Measurements from ENCODE around the gene FLRT2.

Gene FLRT2

DNA sequence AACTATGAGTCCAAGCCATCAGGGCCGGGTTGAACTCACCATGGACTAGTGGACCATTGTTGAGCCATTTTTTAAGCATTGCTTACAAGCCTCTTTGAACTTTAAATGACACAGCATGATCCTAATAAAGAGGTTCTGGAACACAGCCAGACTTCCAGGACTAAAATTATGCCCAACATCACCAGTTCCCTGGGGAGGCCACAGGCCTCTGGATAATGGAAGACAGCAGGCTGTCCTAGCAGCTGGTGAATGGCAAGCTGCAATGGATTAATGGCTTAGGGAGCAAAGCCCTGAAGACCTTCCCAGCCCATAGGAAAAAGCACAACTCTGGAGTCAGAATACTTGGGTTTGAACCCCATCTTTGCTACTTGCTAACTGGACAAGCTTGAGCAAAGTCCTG, 71.3 kb downstream of the FLRT2 start:
- no peak for DNase-seq

DNA sequence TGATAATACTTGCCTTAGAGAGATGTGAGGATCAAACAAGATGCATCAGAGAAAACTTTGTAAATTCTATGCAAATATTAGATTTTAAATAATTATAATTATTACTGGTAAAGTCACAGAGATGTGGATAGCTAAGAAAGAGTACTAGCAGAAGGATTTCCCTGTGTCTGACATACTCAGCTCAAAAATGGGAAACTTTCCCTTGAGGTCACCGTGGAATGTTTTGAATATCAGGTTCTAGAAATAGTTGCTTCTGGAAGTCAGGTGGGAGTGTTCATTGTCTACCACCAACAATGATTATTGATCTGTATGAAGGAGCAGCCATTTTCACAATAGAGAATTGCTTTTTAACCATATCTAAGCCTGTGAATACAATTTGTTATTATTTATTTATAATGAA, 71.7 kb downstream of the FLRT2 start:
- no peak for DNase-seq

DNA sequence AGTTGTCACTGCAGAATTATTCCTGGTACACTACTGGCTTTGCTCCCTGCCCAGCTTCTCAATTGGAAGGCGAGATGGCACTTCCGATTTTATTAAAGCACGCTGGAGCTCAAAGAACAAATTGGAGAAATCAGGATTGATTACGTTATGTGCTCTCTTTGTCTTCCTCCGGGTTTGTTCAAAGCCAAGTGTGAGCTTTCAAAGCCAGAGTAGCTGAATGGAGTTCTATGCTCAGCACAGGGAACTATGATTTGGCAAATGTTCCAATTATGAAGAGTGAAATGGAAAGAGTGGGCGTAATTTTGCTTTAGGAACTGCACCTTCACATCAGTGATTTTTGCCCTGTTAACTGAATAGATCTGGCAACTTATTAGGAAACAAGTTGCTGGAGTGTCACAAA, 72.4 kb downstream of the FLRT2 start:
- no peak for DNase-seq

GRCh38 chr14:85604021-85604420, 74.1 kb downstream of the FLRT2 start:
- DNase-seq: no peak

DNA sequence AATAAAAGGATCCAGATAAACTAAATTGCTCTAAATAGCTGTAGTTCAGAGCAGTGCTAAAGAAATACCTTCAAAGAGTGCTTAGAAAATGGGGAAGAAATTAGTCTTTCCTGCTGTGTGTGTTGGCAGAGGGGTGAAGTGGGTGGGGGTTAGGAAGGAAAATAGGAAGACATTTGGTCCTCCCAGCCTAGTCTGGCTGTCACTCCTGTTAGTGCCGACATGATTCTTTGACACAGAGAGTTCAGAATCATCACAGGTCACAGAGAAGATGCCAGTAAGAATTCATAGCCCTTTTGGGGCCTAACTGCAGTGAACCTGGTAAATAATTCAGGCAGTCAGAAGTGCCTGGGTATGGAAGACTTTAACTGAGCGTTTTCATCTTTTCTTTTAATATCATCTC, 74.8 kb downstream of the FLRT2 start:
- no peak for DNase-seq

DNA sequence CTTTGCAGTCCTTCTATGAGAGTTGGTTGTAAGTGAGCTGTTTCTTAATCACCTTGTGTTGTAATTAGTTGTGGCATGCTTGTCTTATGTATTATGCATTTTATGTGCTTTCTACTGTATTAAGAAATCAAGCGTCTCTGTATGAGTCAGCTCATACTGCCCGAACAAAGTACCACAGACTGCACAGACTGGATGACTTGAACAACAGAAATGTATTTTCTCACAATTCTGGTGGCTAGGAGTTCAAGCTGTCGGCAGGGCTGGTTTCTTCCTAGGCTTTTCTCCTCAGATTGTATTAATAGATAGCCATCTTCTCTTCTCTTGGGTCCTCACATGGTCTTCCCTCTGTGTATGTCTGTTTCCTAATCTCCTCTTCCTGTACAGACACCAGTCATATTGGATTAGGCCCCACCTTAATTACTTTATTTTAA, 77.7 kb downstream of the FLRT2 start:
- no peak for DNase-seq

- DNase-seq: no peak
Observed at GRCh38 chr14:85613496-85613895, 83.6 kb downstream of the FLRT2 start.

DNA sequence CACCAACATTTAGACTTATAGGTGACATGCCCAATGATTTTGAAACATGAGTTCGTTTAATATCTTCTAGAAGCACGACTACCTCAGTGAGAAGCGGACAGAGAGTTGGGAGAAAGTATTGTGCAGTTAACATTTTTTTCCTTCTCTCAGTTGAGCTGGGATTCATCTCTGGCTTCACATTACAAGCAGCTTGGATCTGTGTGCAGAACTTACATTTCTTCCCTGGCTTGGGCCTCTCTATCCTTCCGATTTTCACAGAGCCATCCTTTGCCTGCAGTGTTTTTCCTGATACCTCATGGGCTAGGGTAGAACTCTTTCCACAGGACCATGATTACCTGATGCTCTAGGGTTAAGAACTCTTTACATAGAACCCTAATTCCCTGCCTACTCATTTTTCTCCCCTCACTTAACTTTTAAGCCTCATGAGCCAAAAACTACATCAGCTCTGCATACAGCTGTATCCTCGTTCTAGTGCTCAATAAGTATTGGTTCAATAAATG, 86.5 kb downstream of the FLRT2 start:
- DNase-seq: no peak

DNA sequence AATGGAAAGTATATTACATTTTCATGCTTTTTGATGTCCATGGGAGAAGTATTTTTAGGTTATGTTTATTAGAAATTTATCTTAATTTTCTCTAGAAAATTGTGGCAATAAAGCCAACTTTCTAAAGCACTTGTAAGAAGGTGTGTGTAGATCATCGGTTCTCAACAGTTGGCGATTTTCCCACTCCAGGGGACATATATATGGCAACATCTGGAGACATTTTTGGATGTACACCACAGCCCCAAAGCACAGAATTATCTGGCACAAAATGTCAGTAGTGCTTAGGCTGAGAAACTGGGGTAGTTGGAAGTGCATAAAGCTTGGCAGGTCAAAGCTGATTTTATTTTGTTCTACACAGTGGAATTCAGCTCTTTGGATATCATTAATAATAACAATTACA, 86.9 kb downstream of the FLRT2 start:
- DNase-seq: no peak

DNA sequence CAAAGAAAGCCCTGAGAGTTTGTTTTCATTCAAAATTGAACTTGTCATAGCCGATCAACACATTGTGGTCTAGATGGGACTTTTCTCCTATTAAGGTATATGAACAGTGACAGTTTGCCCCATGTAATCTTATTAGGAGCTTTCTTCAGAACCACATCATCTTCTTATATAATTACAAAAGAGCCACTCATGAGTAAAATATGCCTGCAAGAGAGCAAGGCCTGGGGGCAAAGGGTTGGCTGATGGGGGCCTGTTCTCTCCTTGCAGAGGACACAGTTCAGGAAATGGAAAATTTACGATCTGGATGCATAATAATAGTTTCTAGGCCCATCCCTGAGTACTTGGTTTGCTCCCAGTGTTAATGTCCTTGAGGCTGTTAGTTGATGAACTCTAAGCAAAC, 87.8 kb downstream of the FLRT2 start:
- no peak for DNase-seq

DNA sequence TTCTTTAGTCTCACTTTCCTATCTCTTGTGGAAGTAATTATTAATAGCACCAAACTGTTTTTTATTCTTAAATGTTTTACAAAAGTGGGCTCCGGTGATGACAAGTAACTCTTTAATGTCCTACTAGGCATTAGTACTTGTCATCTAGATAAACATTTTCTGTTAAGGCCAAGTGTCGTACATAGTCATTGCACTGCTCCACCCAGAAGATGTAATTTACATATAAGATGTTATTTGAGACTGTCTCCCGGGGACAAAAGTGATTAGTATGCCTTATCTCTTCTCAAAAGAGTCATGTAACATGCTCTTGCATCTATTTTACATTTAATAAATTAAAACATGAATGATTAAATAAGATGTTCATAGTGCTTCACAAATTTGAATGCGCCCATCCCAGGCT, 88.4 kb downstream of the FLRT2 start:
- DNase-seq: no peak

- no peak for DNase-seq
Observed at GRCh38 chr14:85618978-85619377, 89.0 kb downstream of the FLRT2 start.

GRCh38 chr14:85619851-85620250, 89.9 kb downstream of the FLRT2 start:
- DNase-seq: no peak

DNA sequence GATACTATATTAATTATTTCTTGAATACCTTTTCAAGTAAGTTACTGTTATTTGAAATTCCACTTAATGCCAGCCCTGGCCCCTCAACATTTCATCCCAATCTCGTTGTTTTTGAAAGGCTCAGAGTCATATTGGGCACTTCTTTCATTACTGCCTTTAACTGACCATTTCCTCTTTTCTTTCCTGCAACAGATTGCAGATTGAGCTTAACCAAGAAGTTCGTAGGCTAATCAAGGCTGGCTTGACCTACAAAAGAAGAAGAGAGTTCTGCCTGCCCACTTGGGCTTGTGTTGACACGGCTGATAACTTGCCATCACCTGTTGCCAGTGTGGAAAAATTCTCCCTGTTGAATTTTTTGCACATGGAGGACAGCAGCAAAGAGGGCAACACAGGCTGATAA, 91.0 kb downstream of the FLRT2 start:
- DNase-seq: no peak

DNA sequence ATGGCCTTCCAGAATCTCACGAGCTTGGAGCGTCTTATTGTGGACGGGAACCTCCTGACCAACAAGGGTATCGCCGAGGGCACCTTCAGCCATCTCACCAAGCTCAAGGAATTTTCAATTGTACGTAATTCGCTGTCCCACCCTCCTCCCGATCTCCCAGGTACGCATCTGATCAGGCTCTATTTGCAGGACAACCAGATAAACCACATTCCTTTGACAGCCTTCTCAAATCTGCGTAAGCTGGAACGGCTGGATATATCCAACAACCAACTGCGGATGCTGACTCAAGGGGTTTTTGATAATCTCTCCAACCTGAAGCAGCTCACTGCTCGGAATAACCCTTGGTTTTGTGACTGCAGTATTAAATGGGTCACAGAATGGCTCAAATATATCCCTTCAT, 92.2 kb downstream of the FLRT2 start:
- DNase-seq: peak; percentile 5

GRCh38 chr14:85622986-85623685, 93.2 kb downstream of the FLRT2 start:
- no peak for DNase-seq

- DNase-seq: no peak
Observed at GRCh38 chr14:85625925-85626585, 96.1 kb downstream of the FLRT2 start.

DNA sequence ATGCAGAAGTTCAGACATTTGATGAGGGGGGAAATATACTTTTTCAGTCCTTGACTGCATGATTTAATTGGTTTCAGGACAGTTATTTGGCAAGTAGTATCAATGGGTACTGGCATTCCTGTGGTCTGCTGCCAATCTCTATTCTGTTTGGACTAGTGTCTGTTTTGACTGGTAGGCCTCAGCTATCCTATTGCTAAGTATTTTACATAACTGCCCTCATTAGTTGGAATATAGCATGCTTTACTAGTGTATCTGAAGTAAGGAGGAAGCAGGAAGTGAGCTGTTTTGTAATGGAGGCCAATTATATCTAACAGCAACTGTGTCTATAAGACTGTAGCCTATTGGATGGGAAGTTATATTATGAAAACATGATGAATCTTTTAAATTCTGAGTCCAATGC, 104.3 kb downstream of the FLRT2 start:
- DNase-seq: peak; percentile 3

DNA sequence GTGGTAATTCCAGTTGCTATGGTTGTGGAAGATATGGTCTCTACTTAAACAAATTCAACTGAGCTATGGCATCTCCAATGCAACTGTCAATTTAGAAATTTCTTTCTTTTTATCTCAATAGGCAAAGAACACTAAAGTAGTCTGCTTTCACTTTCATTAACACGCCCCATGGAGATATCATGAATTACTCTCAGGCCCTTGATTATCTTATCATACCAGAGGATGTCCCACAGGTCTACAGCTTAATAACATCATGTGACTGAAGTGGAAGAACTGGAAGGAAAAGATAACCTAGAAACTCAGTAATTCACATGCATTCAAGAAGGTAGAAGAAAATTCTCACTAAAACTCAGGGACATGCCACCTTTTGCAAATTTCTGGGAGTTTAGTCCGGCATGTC, 114.3 kb downstream of the FLRT2 start:
- no peak for DNase-seq

DNA sequence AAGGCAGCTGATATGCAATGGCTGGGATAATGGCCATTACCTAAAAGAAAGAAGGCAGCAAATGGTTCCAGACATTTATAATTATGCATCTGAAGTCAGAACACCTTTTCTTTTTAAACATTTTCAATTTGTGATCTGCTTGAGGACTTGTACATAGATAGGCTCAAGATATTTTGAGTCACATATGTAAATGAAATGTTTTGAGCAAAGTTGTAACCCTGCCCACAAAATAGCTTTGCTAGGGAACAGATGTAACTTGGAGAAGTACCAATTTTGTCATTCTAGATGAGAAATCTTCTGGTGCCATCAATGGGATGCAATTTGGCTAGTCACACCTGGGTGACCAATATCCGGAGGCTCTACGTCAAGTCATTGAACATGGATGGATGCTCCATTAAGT, 123.1 kb downstream of the FLRT2 start:
- DNase-seq: no peak

DNA sequence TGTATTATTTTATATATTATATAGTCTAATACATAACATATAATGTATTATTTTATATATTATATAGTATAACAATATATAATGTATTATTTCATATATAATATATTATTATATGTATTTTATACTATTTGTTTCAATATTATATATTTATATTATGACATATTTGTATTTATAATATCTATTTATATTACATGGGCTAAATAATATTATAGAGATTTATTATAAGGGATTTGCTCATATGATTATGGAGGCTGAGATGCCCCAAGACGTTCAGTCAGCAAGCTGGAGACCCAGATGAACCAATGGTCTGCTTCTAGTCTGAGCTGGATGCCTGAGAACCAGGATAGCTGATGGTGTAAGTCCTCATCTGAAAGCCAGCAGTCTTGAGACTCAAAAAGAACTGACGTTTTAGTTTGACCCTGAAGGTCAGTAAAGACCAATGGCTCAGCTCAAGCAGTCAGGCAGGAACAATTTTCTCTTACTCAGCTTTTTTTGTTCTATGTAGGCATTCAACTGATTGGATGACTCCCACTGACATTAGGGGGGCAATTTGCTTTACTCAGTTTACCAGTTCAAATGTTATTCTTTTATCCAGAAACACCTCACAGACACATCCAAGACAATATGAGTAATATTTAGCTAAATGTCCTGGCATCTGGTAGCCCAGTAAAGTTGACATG, 130.4 kb downstream of the FLRT2 start:
- no peak for DNase-seq

- DNase-seq: no peak
Observed at GRCh38 chr14:85662096-85662495, 132.2 kb downstream of the FLRT2 start.

GRCh38 chr14:85663256-85663655, 133.3 kb downstream of the FLRT2 start:
- no peak for DNase-seq

DNA sequence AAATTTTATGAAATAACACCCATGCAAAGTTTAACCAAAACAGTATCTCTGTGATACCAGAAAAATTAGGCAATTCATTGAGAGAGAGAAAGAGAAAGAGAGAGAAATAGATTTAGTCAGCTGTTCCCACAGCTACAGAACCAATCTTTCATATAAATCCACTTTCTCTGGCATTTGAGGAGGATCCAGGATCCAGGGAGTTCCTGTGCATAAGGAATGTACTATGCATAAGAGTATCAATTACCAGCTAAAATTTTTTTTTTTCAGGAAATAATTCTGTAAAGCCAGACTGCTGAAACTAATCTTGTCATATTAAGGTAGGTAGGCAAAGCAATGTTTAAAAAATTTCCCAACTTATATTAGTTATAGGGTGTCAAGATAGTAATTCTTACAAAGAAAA, 133.7 kb downstream of the FLRT2 start:
- no peak for DNase-seq
